Glutamatergic neuron (in vitro differentiated cells): ENCODE data around the gene TCF19. TPM values are rescaled to one million over a fixed set of nuclear protein-coding genes. Genes with fewer than 3 reads are reported as not detected.

ENCODE experiments used
- DNase-seq: peaks from one replicate; pipeline ENCODE4 v3.0.0; 2022
- H3K27ac Mint-ChIP-seq: one replicate; pipeline ENCODE4 v1.8.0; 2020; ENCODE audit warnings: mild to moderate bottlenecking, mixed read lengths, inconsistent platforms; ENCODE audit not compliant: unreplicated experiment
- H3K27me3 Mint-ChIP-seq: one replicate; pipeline ENCODE4 v1.8.0; 2020; ENCODE audit warnings: mild to moderate bottlenecking, moderate library complexity, mixed read lengths, inconsistent platforms; ENCODE audit not compliant: unreplicated experiment
- H3K36me3 Mint-ChIP-seq: one replicate; pipeline ENCODE4 v1.8.0; 2020; ENCODE audit warnings: mild to moderate bottlenecking, mixed read lengths, inconsistent platforms; ENCODE audit not compliant: unreplicated experiment
- H3K4me1 Mint-ChIP-seq: one replicate; pipeline ENCODE4 v1.8.0; 2020; ENCODE audit warnings: mild to moderate bottlenecking, low read depth, mixed read lengths, inconsistent platforms; ENCODE audit not compliant: unreplicated experiment
- H3K4me3 Mint-ChIP-seq: one replicate; pipeline ENCODE4 v1.8.0; 2020; ENCODE audit warnings: mild to moderate bottlenecking, mixed read lengths, inconsistent platforms; ENCODE audit not compliant: unreplicated experiment
- H3K9me3 Mint-ChIP-seq: one replicate; pipeline ENCODE4 v1.8.0; 2020; ENCODE audit warnings: mild to moderate bottlenecking, moderate library complexity, mixed read lengths, inconsistent platforms; ENCODE audit not compliant: unreplicated experiment
- CTCF ChIP-seq: fragments of 200-600 bp; sonication (generic); IDR thresholded peaks from one replicate; pipeline ENCODE4 v1.5.0; 2021; ENCODE audit not compliant: partially characterized antibody, unreplicated experiment
- total RNA-seq: library from RNA; stranded (reverse); fragmentation: NEBNext Ultra II Directional; extraction: Animal tissue kit (Norgen Biotek cat#: 25700); gene quantifications from one replicate; pipeline ENCODE4 v1.2.1, GENCODE V29; 2021; ENCODE audit not compliant: unreplicated experiment

TCF19 gene
- total RNA-seq, 1 donor from 2014 or later = 5.8 TPM

- Mint-ChIP-seq H3K27ac (no peak overlapping the region), H3K4me1 (no peaks in the 10 kb centered on the region)
Measured at GRCh38 chr6:31128093-31128676, 30.2 kb upstream of the TCF19 start.

GRCh38 chr6:31129130-31129529 lies 29.3 kb upstream of the TCF19 start:
- Mint-ChIP-seq H3K27me3 (peaks cover 2% of the 10 kb centered on the region), H3K4me3 (no peak overlapping the region), H3K4me1 (no peaks in the 10 kb centered on the region), H3K9me3 (no peaks in the 10 kb centered on the region), H3K27ac (no peak overlapping the region), H3K36me3 (no peaks in the 10 kb centered on the region)
- no peak for TF ChIP-seq CTCF
- no peak for DNase-seq

More at GRCh38 chr6:31128093-31128676, 30.2 kb upstream of the TCF19 start:
- TF ChIP-seq CTCF = peak; percentile 86
- Mint-ChIP-seq H3K36me3 (no peaks in the 10 kb centered on the region), H3K9me3 (no peaks in the 10 kb centered on the region), H3K4me3 (no peak overlapping the region), H3K27me3 (peaks cover 2% of the 10 kb centered on the region)
- DNase-seq = peak; percentile 78

- DNase-seq = no peak
- Mint-ChIP-seq H3K4me1 (no peaks in the 10 kb centered on the region), H3K36me3 (no peaks in the 10 kb centered on the region), H3K27ac (no peak overlapping the region), H3K9me3 (no peaks in the 10 kb centered on the region), H3K27me3 (peaks cover 2% of the 10 kb centered on the region), H3K4me3 (no peak overlapping the region)
- no peak for TF ChIP-seq CTCF
Measured at GRCh38 chr6:31130751-31131150, 27.6 kb upstream of the TCF19 start.

GRCh38 chr6:31131595-31131994 lies 26.8 kb upstream of the TCF19 start:
- no peak for TF ChIP-seq CTCF
- H3K27me3 Mint-ChIP-seq = peaks cover 2% of the 10 kb centered on the region
- no peak overlapping the region for H3K27ac Mint-ChIP-seq
- peaks cover 2% of the 10 kb centered on the region for H3K9me3 Mint-ChIP-seq
- H3K36me3 Mint-ChIP-seq = no peaks in the 10 kb centered on the region
- H3K4me3 Mint-ChIP-seq = no peak overlapping the region
- no peaks in the 10 kb centered on the region for H3K4me1 Mint-ChIP-seq
- DNase-seq = no peak

- Mint-ChIP-seq H3K4me3 (no peak overlapping the region), H3K27me3 (peaks cover 6% of the 10 kb centered on the region), H3K9me3 (peaks cover 2% of the 10 kb centered on the region), H3K36me3 (no peaks in the 10 kb centered on the region), H3K27ac (no peak overlapping the region), H3K4me1 (peaks cover 2% of the 10 kb centered on the region)
- no peak for DNase-seq
- no peak for TF ChIP-seq CTCF
Measured at GRCh38 chr6:31132806-31133205, 25.6 kb upstream of the TCF19 start.
